Transverse colon (tissue), 4 donors: ENCODE measurements around the gene IGIP. TPM values are rescaled to one million over a fixed set of nuclear protein-coding genes. Genes with fewer than 3 reads are reported as not detected.

ENCODE experiments used
- DNase-seq: peaks from one replicate; pipeline ENCODE4 v3.0.0-alpha.2; 2019
- H3K27ac ChIP-seq, 4 donors: fragments of 200-600 bp; sonication (generic); 2 replicates each; pipeline ENCODE4 v1.5.1; 2016 to 2018; ENCODE audit warnings: inconsistent platforms in 4 of 4
- H3K27me3 ChIP-seq: fragments of 200-600 bp; sonication (generic); 2 replicates; pipeline ENCODE4 v1.5.1; 2017; ENCODE audit warnings: inconsistent platforms
- H3K36me3 ChIP-seq, 4 donors: fragments of 200-600 bp; sonication (generic); 2 replicates each; pipeline ENCODE4 v1.5.1; 2017 to 2019; ENCODE audit warnings: inconsistent platforms in 4 of 4
- H3K4me1 ChIP-seq, 4 donors: fragments of 200-600 bp; sonication (generic); 2 replicates each; pipeline ENCODE4 v1.5.1; 2017 to 2020; ENCODE audit warnings: inconsistent platforms in 4 of 4
- H3K4me3 ChIP-seq, 4 donors: fragments of 200-600 bp; sonication (generic); 1 replicate in 1 of 4; 2 replicates in 3 of 4; pipeline versions ENCODE4 v1.5.1 to v1.6.1; 2017 to 2019; ENCODE audit warnings: inconsistent platforms in 4 of 4
- H3K9me3 ChIP-seq, 2 donors: fragments of 200-600 bp; sonication (generic); 2 replicates each; pipeline ENCODE4 v1.5.1; 2017 to 2019; ENCODE audit warnings: inconsistent platforms in 2 of 2
- EP300 ChIP-seq: sonication (generic); formaldehyde crosslinking; IDR thresholded peaks from one replicate; pipeline ENCODE4 v1.6.1; 2017; ENCODE audit warnings: antibody characterized with exemption, low read depth
- POLR2A ChIP-seq: fragments of 450-650 bp; IDR thresholded peaks from one replicate; pipeline ENCODE4 v1.6.1; 2016; ENCODE audit warnings: antibody characterized with exemption, mild to moderate bottlenecking, moderate library complexity
- POLR2AphosphoS5 ChIP-seq, 3 donors: sonication (generic); formaldehyde crosslinking; IDR thresholded peaks; one replicate each; pipeline ENCODE4 v1.6.1; 2016; ENCODE audit warnings: antibody characterized with exemption in 3 of 3
- WGBS, 2 donors: methylation state at CpG; one replicate each; pipeline ENCODE4 v1.1.5; 2018; ENCODE audit warnings: low coverage in 1 of 2; 5-methylcytosine and 5-hydroxymethylcytosine counted together
- in situ Hi-C, 4 donors: fragments of 200-750 bp; cut with MboI; loops; one replicate each; pipeline versions ENCODE4 v1.15.0 to v1.15.1; 2017; ENCODE audit warnings: low sequenced_read_pairs in 3 of 4, low pct_ligation_motif_present in 1 of 4, low pct_unique_long_range_greater_than_20kb in 1 of 4
- intact Hi-C: fragments of 100-400 bp; cut with DNase I; formaldehyde crosslinking; loops from one replicate; pipeline ENCODE4 v1.15.1; 2023; ENCODE audit warnings: low total_unique reads
- total RNA-seq, 4 donors: library from RNA; depleted of rRNA; stranded (reverse); fragments of >200 nt; gene quantifications; one replicate each; pipeline ENCODE4 v1.1.0, GENCODE V29; 2016
- TF ChIP-seq, protein P1 (sequence below), 5 experiments: fragments of 200-600 bp in 3 of 5; fragments of 450-650 bp in 2 of 5; sonication (generic) in 3 of 5; IDR thresholded peaks; 1 replicate in 2 of 5; 2 replicates in 3 of 5; pipeline ENCODE4 v1.5.1; 2016 to 2017; ENCODE audit warnings: antibody characterized with exemption in 5 of 5, inconsistent platforms in 3 of 5, mild to moderate bottlenecking in 2 of 5, moderate library complexity in 1 of 5

The IGIP gene
- total RNA-seq, 4 donors from 2014 or later: 12.8 to 22.4 (median 20.5) TPM

DNA sequence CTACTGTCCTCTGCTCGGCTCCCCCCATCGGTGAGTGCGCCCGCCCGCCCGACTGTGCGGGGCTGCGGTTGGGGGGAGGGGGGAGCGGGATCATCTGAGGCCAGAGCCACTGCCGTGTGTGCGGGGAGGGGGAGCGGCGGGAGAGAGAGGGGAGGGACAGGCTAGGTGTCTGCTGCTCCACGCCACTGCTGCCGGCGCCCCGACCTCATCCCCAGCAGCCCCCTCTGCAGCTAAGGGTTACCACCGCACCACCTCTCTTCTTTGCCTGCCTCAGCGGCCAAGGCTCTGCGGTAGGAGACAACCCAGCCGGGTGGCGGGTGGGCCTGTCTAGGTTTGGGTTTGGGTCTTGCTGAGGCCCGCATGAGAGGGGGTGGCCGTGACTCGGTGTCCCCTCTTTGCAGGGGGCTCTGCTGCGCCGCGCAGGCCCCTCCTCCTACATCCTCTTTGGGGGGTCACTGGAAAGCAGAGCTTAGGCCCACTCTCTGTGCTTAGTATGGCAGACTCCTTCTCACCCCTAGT, 12.5 kb upstream of the IGIP start:
- Histone ChIP-seq H3K4me1 (peaks cover 29 to 72% (median 62%) of the 10 kb centered on the region in 4 donors), H3K36me3 (no peaks in the 10 kb centered on the region), H3K27me3 (peaks cover 5% of the 10 kb centered on the region), H3K4me3 (peak overlapping the region; percentile 68 to 80 (median 74)), H3K27ac (peak overlapping the region; percentile 96 to 98 (median 97)), H3K9me3 (no peaks in the 10 kb centered on the region)
- in situ Hi-C loops (no loop called here), intact Hi-C loops (no loop called here)
- no peak for TF ChIP-seq POLR2A
- TF ChIP-seq POLR2AphosphoS5 (IDR thresholded peaks at IDR 0.05): no peak
- TF ChIP-seq, protein P1, sequence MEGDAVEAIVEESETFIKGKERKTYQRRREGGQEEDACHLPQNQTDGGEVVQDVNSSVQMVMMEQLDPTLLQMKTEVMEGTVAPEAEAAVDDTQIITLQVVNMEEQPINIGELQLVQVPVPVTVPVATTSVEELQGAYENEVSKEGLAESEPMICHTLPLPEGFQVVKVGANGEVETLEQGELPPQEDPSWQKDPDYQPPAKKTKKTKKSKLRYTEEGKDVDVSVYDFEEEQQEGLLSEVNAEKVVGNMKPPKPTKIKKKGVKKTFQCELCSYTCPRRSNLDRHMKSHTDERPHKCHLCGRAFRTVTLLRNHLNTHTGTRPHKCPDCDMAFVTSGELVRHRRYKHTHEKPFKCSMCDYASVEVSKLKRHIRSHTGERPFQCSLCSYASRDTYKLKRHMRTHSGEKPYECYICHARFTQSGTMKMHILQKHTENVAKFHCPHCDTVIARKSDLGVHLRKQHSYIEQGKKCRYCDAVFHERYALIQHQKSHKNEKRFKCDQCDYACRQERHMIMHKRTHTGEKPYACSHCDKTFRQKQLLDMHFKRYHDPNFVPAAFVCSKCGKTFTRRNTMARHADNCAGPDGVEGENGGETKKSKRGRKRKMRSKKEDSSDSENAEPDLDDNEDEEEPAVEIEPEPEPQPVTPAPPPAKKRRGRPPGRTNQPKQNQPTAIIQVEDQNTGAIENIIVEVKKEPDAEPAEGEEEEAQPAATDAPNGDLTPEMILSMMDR (IDR thresholded peaks at IDR 0.05): no peak
- TF ChIP-seq EP300: no peak
- WGBS, 2 donors: 4% methylated on average over 22 of the region's 28 CpGs; no CpG with 5 or more reads in 1 of the 2 donors
- peak; percentile 21 for DNase-seq

DNA sequence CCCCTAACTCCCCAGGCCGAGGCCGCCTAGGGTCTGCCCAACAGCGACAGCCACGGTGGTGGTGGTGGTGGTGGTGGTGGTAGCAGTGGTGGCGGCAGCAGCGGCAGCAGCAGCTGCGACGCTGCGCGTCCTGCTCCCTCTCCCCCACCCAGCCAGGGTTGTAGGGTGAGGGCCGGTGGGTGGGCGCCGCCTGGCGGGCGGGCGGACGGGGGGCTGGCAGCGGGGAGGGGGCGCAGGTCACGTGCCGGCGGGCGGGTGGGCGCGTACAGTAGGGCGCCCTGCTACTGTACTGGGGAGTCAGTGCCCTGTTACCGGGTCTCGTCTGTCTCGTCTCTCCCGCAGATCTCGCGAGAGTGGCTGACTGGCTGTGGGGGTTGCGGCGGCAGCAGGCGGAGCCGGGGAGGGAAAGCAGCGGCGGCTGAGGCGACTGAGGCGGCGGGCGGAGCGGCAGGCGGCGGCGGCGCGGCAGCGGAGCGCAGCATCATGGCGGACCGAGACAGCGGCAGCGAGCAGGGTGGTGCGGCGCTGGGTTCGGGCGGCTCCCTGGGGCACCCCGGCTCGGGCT, 12.0 kb upstream of the IGIP start, which contains the start of gene PURA:
TSS of gene PURA (plus strand) at position 411 of the 565 bp plus-strand sequence. CDS start at position 484, 73 bp downstream.
- Histone ChIP-seq H3K9me3 (no peaks in the 10 kb centered on the region), H3K4me3 (peak within 1 kb of the TSS; percentile 68 to 80 (median 74)), H3K36me3 (no peaks in the 10 kb centered on the region), H3K27me3 (peaks cover 5% of the 10 kb centered on the region), H3K4me1 (peaks cover 32 to 72% (median 58%) of the 10 kb centered on the region in 4 donors), H3K27ac (peak within 1 kb of the TSS; percentile 96 to 98 (median 97))
- in situ Hi-C loops (no loop called here), intact Hi-C loops (no loop called here)
- WGBS, 2 donors: 2% methylated on average over 42 of the region's 60 CpGs; no CpG with 5 or more reads in 1 of the 2 donors
- peak; percentile 97 for DNase-seq
- TF ChIP-seq, protein P1 (IDR thresholded peaks at IDR 0.05): peak in 2 of 5 experiments; percentile 23
- peak; percentile 64 for TF ChIP-seq POLR2A
- TF ChIP-seq EP300: no peak
- TF ChIP-seq POLR2AphosphoS5 (IDR thresholded peaks at IDR 0.05): peak; percentile 75 to 92 (median 91)

DNA sequence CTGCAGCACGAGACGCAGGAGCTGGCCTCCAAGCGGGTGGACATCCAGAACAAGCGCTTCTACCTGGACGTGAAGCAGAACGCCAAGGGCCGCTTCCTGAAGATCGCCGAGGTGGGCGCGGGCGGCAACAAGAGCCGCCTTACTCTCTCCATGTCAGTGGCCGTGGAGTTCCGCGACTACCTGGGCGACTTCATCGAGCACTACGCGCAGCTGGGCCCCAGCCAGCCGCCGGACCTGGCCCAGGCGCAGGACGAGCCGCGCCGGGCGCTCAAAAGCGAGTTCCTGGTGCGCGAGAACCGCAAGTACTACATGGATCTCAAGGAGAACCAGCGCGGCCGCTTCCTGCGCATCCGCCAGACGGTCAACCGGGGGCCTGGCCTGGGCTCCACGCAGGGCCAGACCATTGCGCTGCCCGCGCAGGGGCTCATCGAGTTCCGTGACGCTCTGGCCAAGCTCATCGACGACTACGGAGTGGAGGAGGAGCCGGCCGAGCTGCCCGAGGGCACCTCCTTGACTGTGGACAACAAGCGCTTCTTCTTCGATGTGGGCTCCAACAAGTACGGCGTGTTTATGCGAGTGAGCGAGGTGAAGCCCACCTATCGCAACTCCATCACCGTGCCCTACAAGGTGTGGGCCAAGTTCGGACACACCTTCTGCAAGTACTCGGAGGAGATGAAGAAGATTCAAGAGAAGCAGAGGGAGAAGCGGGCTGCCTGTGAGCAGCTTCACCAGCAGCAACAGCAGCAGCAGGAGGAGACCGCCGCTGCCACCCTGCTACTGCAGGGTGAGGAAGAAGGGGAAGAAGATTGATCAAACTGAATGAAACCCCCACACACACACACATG, 11.2 kb upstream of the IGIP start:
- in situ Hi-C loops (no loop called here), intact Hi-C loops (no loop called here)
- peak; percentile 71 for DNase-seq
- TF ChIP-seq, protein P1 (IDR thresholded peaks at IDR 0.05): no peak
- TF ChIP-seq POLR2AphosphoS5 (IDR thresholded peaks at IDR 0.05) (peak in 2 of 3 donors; percentile 65 to 80), POLR2A (peak; percentile 61), EP300 (no peak)
- Histone ChIP-seq H3K36me3 (no peaks in the 10 kb centered on the region), H3K27ac (peak overlapping the region; percentile 96 to 98 (median 97)), H3K9me3 (no peaks in the 10 kb centered on the region), H3K4me1 (peaks cover 32 to 64% (median 50%) of the 10 kb centered on the region in 4 donors), H3K4me3 (peak overlapping the region; percentile 68 to 80 (median 74)), H3K27me3 (peaks cover 5% of the 10 kb centered on the region)
- WGBS, 2 donors: 1% methylated on average over 60 of the region's 65 CpGs; no CpG with 5 or more reads in 1 of the 2 donors

DNA sequence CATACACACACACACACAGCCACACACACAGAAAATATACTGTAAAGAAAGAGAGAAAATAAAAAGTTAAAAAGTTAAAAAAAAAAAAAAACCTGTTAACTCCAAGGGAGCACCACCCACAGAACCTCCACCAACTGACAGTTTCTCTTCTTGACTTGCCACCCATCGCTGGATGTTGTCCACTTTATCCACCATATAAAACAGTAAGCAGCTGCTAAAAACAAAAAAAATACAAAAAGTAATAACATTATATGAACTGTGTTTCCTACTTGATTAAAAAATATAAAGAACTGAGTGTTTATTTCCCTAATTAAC, 10.6 kb upstream of the IGIP start:
- 25 to 31% methylated on average over 1 of the region's 1 CpG for WGBS, 2 donors
- in situ Hi-C loops (no loop called here), intact Hi-C loops (no loop called here)
- Histone ChIP-seq H3K4me3 (peak overlapping the region; percentile 68 to 80 (median 74)), H3K36me3 (no peaks in the 10 kb centered on the region), H3K4me1 (peaks cover 32 to 61% (median 49%) of the 10 kb centered on the region in 4 donors), H3K9me3 (no peaks in the 10 kb centered on the region), H3K27me3 (peaks cover 5% of the 10 kb centered on the region), H3K27ac (peak overlapping the region; percentile 96 to 98 (median 97))
- DNase-seq: no peak
- no peak for TF ChIP-seq POLR2A
- no peak for TF ChIP-seq POLR2AphosphoS5 (IDR thresholded peaks at IDR 0.05)
- no peak for TF ChIP-seq EP300
- TF ChIP-seq, protein P1 (IDR thresholded peaks at IDR 0.05): no peak
